Esophagus squamous epithelium (tissue), 5 donors: ENCODE results near the gene DOK3. TPM values are rescaled to one million over a fixed set of nuclear protein-coding genes. Genes with fewer than 3 reads are reported as not detected.

ENCODE experiments used
- DNase-seq: peaks from one replicate; lab custom pipeline; 2025; lab: John Stamatoyannopoulos, UW
- H3K27ac ChIP-seq, 4 donors: fragments of 200-600 bp; sonication (generic); one replicate each; pipeline ENCODE4 v1.5.1; 2016 to 2019; ENCODE audit warnings: mild to moderate bottlenecking in 1 of 4
- H3K27me3 ChIP-seq, 4 donors: fragments of 200-600 bp; sonication (generic); 1 replicate in 3 of 4; 2 replicates in 1 of 4; pipeline versions ENCODE4 v1.5.1 to v1.6.0; 2017 to 2021; ENCODE audit warnings: antibody characterized with exemption in 1 of 4
- H3K36me3 ChIP-seq, 3 donors: fragments of 200-600 bp; sonication (generic); one replicate each; pipeline ENCODE4 v1.5.1; 2016 to 2019
- H3K4me1 ChIP-seq, 3 donors: fragments of 200-600 bp; sonication (generic); one replicate each; pipeline ENCODE4 v1.5.1; 2017 to 2019
- H3K4me3 ChIP-seq, 4 donors: fragments of 200-600 bp; sonication (generic); 1 replicate in 3 of 4; 2 replicates in 1 of 4; pipeline ENCODE4 v1.5.1; 2016 to 2019; ENCODE audit warnings: mild to moderate bottlenecking in 2 of 4, moderate library complexity in 1 of 4
- H3K9me3 ChIP-seq, 3 donors: fragments of 200-600 bp; sonication (generic); one replicate each; pipeline ENCODE4 v1.5.1; 2016 to 2019
- CTCF ChIP-seq, 6 experiments: fragments of 450-650 bp in 4 of 6; fragments of 200-600 bp in 2 of 6; sonication (generic) in 2 of 6; IDR thresholded peaks; one replicate each; pipeline ENCODE4 v1.5.1; 2016 to 2019; ENCODE audit warnings: antibody characterized with exemption in 6 of 6, mild to moderate bottlenecking in 4 of 6, moderate library complexity in 4 of 6
- POLR2A ChIP-seq, 4 donors: fragments of 450-650 bp; IDR thresholded peaks; one replicate each; pipeline ENCODE4 v1.6.1; 2017; ENCODE audit warnings: antibody characterized with exemption in 4 of 4, mild to moderate bottlenecking in 4 of 4, moderate library complexity in 3 of 4
- WGBS, 2 donors: methylation state at CpG; one replicate each; pipeline ENCODE4 v1.1.5; 2018; 5-methylcytosine and 5-hydroxymethylcytosine counted together
- intact Hi-C: fragments of 100-400 bp; cut with DNase I; formaldehyde crosslinking; loops from one replicate; pipeline ENCODE4 v1.15.0; 2022
- total RNA-seq, 4 donors: library from RNA; depleted of rRNA; stranded (reverse); fragments of >200 nt; gene quantifications; one replicate each; pipeline ENCODE4 v1.1.0, GENCODE V29; 2016
- donor health status: DM: yes; HTN: yes; CAD: no.

DOK3 gene
- total RNA-seq, 4 donors from 2014 or later, result 2.4 to 7.2 (median 4.4) TPM

- TF ChIP-seq POLR2A (IDR thresholded peaks at IDR 0.05) (no peak), CTCF (IDR thresholded peaks at IDR 0.05) (no peak)
- Histone ChIP-seq H3K4me3 (no peak overlapping the region), H3K27me3 (no peaks in the 10 kb centered on the region), H3K9me3 (no peaks in the 10 kb centered on the region), H3K27ac (peak overlapping the region in 3 of 4 donors; percentile 58 to 70 (median 60)), H3K4me1 (peaks cover 7 to 42% (median 22%) of the 10 kb centered on the region in 3 donors), H3K36me3 (peaks cover 0 to 100% (median 49%) of the 10 kb centered on the region in 3 donors)
- 58% methylated on average over 3 of the region's 3 CpGs; no CpG with 5 or more reads in 1 of the 2 donors for WGBS, 2 donors
- DNase-seq, result no peak
- intact Hi-C loops, result no loop called here
These were observed 21.0 kb upstream of the DOK3 start for GRCh38 chr5:177530638-177531037.

GRCh38 chr5:177529247-177530203 is 19.9 kb upstream of the DOK3 start:
- H3K27me3 ChIP-seq, result no peaks in the 10 kb centered on the region
- H3K36me3 ChIP-seq, result peaks cover 0 to 100% (median 50%) of the 10 kb centered on the region in 3 donors
- H3K27ac ChIP-seq, result peak overlapping the region in 3 of 4 donors; percentile 17 to 41 (median 21)
- TF ChIP-seq CTCF (IDR thresholded peaks at IDR 0.05) (no peak), POLR2A (IDR thresholded peaks at IDR 0.05) (no peak)
- intact Hi-C loops, result no loop called here
- 66 to 69% methylated on average over 9 to 12 of the region's 12 CpGs for WGBS, 2 donors
- H3K9me3 ChIP-seq, result no peaks in the 10 kb centered on the region
- H3K4me3 ChIP-seq, result no peak overlapping the region
- DNase-seq, result no peak
- H3K4me1 ChIP-seq, result peaks cover 7 to 53% (median 22%) of the 10 kb centered on the region in 3 donors

GRCh38 chr5:177528631-177529030 is 19.0 kb upstream of the DOK3 start:
- Histone ChIP-seq H3K36me3 (peaks cover 9 to 100% (median 54%) of the 10 kb centered on the region in 3 donors), H3K4me3 (no peak overlapping the region), H3K4me1 (peaks cover 7 to 54% (median 22%) of the 10 kb centered on the region in 3 donors), H3K27me3 (no peaks in the 10 kb centered on the region), H3K9me3 (no peaks in the 10 kb centered on the region), H3K27ac (no peak overlapping the region)
- TF ChIP-seq CTCF (IDR thresholded peaks at IDR 0.05) (no peak), POLR2A (IDR thresholded peaks at IDR 0.05) (no peak)
- DNase-seq, result no peak
- intact Hi-C loops, result no loop called here
- WGBS, 2 donors, result 82 to 83% methylated on average over 10 of the region's 10 CpGs

- H3K9me3 ChIP-seq, result no peaks in the 10 kb centered on the region
- TF ChIP-seq POLR2A (IDR thresholded peaks at IDR 0.05), result no peak
- TF ChIP-seq CTCF (IDR thresholded peaks at IDR 0.05), result no peak
- no peak for DNase-seq
- no peaks in the 10 kb centered on the region for H3K27me3 ChIP-seq
- H3K27ac ChIP-seq, result no peak overlapping the region
- peaks cover 7 to 51% (median 22%) of the 10 kb centered on the region in 3 donors for H3K4me1 ChIP-seq
- H3K36me3 ChIP-seq, result peaks cover 10 to 100% (median 51%) of the 10 kb centered on the region in 3 donors
- no peak overlapping the region for H3K4me3 ChIP-seq
- intact Hi-C loops, result no loop called here
- WGBS, 2 donors, result 91 to 96% methylated on average over 8 of the region's 8 CpGs
These were observed 18.0 kb upstream of the DOK3 start for GRCh38 chr5:177527595-177527994.

GRCh38 chr5:177526791-177527190 is 17.2 kb upstream of the DOK3 start:
- 89 to 93% methylated on average over 6 of the region's 6 CpGs for WGBS, 2 donors
- no peaks in the 10 kb centered on the region for H3K9me3 ChIP-seq
- TF ChIP-seq CTCF (IDR thresholded peaks at IDR 0.05) (no peak), POLR2A (IDR thresholded peaks at IDR 0.05) (no peak)
- no peaks in the 10 kb centered on the region for H3K27me3 ChIP-seq
- peaks cover 11 to 100% (median 43%) of the 10 kb centered on the region in 3 donors for H3K36me3 ChIP-seq
- no peak overlapping the region for H3K4me3 ChIP-seq
- H3K4me1 ChIP-seq, result peaks cover under 1 to 43% (median 20%) of the 10 kb centered on the region in 3 donors
- intact Hi-C loops, result no loop called here
- no peak overlapping the region for H3K27ac ChIP-seq
- DNase-seq, result no peak
